OCI-LY3 (cell line): Measurements from ENCODE around the gene RAVER1.

Source experiments
- H2AFZ ChIP-seq: fragments of 200-600, 300-600 bp; shearing (Covaris generic); 2 replicates; pipeline ENCODE4 v1.6.0; 2014; ENCODE audit warnings: antibody characterized with exemption, low read depth, low read length
- H3K27ac ChIP-seq: fragments of 200-600, 300-600 bp; sonication (generic); 2 replicates; pipeline ENCODE4 v1.5.1; 2014; ENCODE audit warnings: mild to moderate bottlenecking, low read length, moderate library complexity, mixed read lengths
- H3K27me3 ChIP-seq: fragments of 200-600, 300-600 bp; sonication (generic); 2 replicates; pipeline ENCODE4 v1.6.1; 2014; ENCODE audit warnings: low read depth, low read length, mixed read lengths
- H3K36me3 ChIP-seq: fragments of 200-600, 300-600 bp; sonication (generic); replicated peaks from 2 replicates; pipeline ENCODE3; 2014; ENCODE audit warnings: low read depth, low read length, mixed read lengths
- H3K4me1 ChIP-seq: fragments of 300-600, 200-600 bp; sonication (generic); 2 replicates; pipeline ENCODE4 v1.6.1; 2014; ENCODE audit warnings: low read length, mixed read lengths
- H3K4me2 ChIP-seq: fragments of 200-600, 300-600 bp; sonication (generic); 2 replicates; pipeline ENCODE4 v1.6.1; 2014; ENCODE audit warnings: low read length, mixed read lengths
- H3K4me3 ChIP-seq: fragments of 300-600, 200-600 bp; sonication (generic); 2 replicates; pipeline ENCODE4 v1.5.1; 2014; ENCODE audit warnings: antibody characterized with exemption, mild to moderate bottlenecking, low read length, moderate library complexity
- H3K79me2 ChIP-seq: fragments of 300-600, 200-600 bp; shearing (Covaris generic); 2 replicates; pipeline ENCODE4 v1.6.1; 2014; ENCODE audit warnings: mild to moderate bottlenecking, low read length, mixed read lengths
- H3K9ac ChIP-seq: fragments of 300-600, 200-600 bp; shearing (Covaris generic); 2 replicates; pipeline ENCODE4 v1.6.0; 2014; ENCODE audit warnings: mild to moderate bottlenecking, low read length, moderate library complexity
- H3K9me3 ChIP-seq: fragments of 200-600, 300-600 bp; shearing (Covaris generic); 2 replicates; pipeline ENCODE4 v1.6.1; 2014; ENCODE audit warnings: low read length, mixed read lengths; ENCODE audit not compliant: insufficient read depth
- H4K20me1 ChIP-seq: fragments of 200-600, 300-600 bp; sonication (generic); 2 replicates; pipeline ENCODE4 v1.6.1; 2016; ENCODE audit warnings: low read length, mixed read lengths; ENCODE audit not compliant: insufficient read depth
- EZH2phosphoT487 ChIP-seq: fragments of 200-600 bp; shearing (Covaris generic); IDR thresholded peaks from 2 replicates; pipeline ENCODE4 v1.6.1; 2018; ENCODE audit warnings: antibody characterized with exemption, mixed run types, low read depth
- TF ChIP-seq, protein P1 (sequence below): fragments of 200-600, 300-600 bp; sonication (generic); IDR thresholded peaks from 2 replicates; pipeline ENCODE4 v1.5.1; 2014; ENCODE audit warnings: antibody characterized with exemption, low read length, low read depth

The RAVER1 gene

DNA sequence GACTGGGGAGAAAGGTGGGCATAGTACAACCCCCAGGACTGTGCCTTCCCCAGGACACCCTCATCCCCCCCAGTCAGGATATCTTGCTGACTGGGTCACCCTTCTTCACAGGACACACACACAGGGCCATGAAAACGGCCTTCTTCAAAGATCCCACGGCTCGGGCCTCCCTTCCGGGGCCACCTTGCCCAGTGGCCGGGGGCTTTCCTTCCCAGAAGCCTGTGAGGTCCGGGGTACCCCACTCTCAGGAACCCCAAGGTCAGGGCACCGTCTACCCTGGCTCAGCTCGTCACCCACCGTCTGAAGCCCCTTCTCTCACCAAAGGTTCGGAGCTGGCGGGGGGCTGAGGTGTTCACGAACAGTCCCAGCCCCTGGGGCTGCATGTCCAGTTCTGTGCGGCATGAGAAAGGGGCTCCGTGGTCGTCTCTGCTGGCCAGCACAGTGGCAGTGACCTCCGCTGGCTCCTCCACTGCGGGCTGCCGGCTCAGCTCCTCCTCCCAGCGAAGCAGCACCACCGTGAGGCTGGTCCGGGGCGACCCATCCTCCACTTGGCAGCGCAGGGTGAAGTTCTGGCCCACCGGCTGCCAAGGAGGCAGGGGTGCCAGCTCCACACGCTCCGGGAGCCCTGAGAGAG is 2.1 kb upstream of the RAVER1 start:
- Histone ChIP-seq H3K27ac (no peak overlapping the region), H3K4me1 (peaks cover 41% of the 10 kb centered on the region), H3K4me3 (no peak overlapping the region), H3K79me2 (peaks cover 44% of the 10 kb centered on the region), H3K36me3 (peaks cover 25% of the 10 kb centered on the region), H3K9me3 (no peaks in the 10 kb centered on the region), H3K27me3 (no peaks in the 10 kb centered on the region), H3K4me2 (no peak overlapping the region), H3K9ac (no peak overlapping the region), H4K20me1 (peaks cover 13% of the 10 kb centered on the region), H2AFZ (no peak overlapping the region)
- no peak for TF ChIP-seq EZH2phosphoT487
- TF ChIP-seq, protein P1, sequence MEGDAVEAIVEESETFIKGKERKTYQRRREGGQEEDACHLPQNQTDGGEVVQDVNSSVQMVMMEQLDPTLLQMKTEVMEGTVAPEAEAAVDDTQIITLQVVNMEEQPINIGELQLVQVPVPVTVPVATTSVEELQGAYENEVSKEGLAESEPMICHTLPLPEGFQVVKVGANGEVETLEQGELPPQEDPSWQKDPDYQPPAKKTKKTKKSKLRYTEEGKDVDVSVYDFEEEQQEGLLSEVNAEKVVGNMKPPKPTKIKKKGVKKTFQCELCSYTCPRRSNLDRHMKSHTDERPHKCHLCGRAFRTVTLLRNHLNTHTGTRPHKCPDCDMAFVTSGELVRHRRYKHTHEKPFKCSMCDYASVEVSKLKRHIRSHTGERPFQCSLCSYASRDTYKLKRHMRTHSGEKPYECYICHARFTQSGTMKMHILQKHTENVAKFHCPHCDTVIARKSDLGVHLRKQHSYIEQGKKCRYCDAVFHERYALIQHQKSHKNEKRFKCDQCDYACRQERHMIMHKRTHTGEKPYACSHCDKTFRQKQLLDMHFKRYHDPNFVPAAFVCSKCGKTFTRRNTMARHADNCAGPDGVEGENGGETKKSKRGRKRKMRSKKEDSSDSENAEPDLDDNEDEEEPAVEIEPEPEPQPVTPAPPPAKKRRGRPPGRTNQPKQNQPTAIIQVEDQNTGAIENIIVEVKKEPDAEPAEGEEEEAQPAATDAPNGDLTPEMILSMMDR = no peak

- no peak overlapping the region for H3K27ac ChIP-seq
- peaks cover 30% of the 10 kb centered on the region for H3K36me3 ChIP-seq
- H4K20me1 ChIP-seq = peaks cover 19% of the 10 kb centered on the region
- peaks cover 36% of the 10 kb centered on the region for H3K4me1 ChIP-seq
- no peak for TF ChIP-seq EZH2phosphoT487
- TF ChIP-seq, protein P1 = no peak
- H3K27me3 ChIP-seq = no peaks in the 10 kb centered on the region
- no peak overlapping the region for H3K4me3 ChIP-seq
- peaks cover 51% of the 10 kb centered on the region for H3K79me2 ChIP-seq
- H3K4me2 ChIP-seq = peak overlapping the region; percentile 69; the same call in 1 of the 2 replicates
- no peaks in the 10 kb centered on the region for H3K9me3 ChIP-seq
- H3K9ac ChIP-seq = no peak overlapping the region
- no peak overlapping the region for H2AFZ ChIP-seq
These were observed 1.4 kb upstream of the RAVER1 start for GRCh38 chr19:10334588-10335351.

- Histone ChIP-seq H3K27ac (peak overlapping the region; percentile 22), H3K4me2 (peak overlapping the region; percentile 69), H3K36me3 (peaks cover 38% of the 10 kb centered on the region), H3K4me3 (peak overlapping the region; percentile 93), H3K4me1 (peaks cover 31% of the 10 kb centered on the region), H2AFZ (no peak overlapping the region), H4K20me1 (peaks cover 19% of the 10 kb centered on the region), H3K79me2 (peaks cover 56% of the 10 kb centered on the region), H3K27me3 (no peaks in the 10 kb centered on the region), H3K9ac (peak overlapping the region; percentile 46), H3K9me3 (no peaks in the 10 kb centered on the region)
- TF ChIP-seq EZH2phosphoT487 = no peak
- TF ChIP-seq, protein P1 = no peak
These were observed 644 bp upstream of the RAVER1 start for GRCh38 chr19:10333758-10334587.
